Mucosa of gallbladder (tissue), 1 donor: ENCODE data around the gene RUNX2. TPM values are rescaled to one million over a fixed set of nuclear protein-coding genes. Genes with fewer than 3 reads are reported as not detected.
A peak's percentile ranks its signal among the peaks of the same experiment; 100 is the strongest.

Source experiments
- DNase-seq: peaks from one replicate; pipeline ENCODE4 v3.0.0-alpha.2; 2020; ENCODE audit warnings: low spot score
- total RNA-seq: library from RNA; stranded (reverse); gene quantifications from one replicate; pipeline ENCODE4 v1.2.1, GENCODE V29; 2021
- donor health status: DM: no; HTN: no; CAD: no.

RUNX2 gene
- total RNA-seq, 1 donor from 2014 or later = 5.3 TPM

- no peak for DNase-seq
Observed at GRCh38 chr6:45432977-45433376, 104.8 kb downstream of the RUNX2 start.

DNA sequence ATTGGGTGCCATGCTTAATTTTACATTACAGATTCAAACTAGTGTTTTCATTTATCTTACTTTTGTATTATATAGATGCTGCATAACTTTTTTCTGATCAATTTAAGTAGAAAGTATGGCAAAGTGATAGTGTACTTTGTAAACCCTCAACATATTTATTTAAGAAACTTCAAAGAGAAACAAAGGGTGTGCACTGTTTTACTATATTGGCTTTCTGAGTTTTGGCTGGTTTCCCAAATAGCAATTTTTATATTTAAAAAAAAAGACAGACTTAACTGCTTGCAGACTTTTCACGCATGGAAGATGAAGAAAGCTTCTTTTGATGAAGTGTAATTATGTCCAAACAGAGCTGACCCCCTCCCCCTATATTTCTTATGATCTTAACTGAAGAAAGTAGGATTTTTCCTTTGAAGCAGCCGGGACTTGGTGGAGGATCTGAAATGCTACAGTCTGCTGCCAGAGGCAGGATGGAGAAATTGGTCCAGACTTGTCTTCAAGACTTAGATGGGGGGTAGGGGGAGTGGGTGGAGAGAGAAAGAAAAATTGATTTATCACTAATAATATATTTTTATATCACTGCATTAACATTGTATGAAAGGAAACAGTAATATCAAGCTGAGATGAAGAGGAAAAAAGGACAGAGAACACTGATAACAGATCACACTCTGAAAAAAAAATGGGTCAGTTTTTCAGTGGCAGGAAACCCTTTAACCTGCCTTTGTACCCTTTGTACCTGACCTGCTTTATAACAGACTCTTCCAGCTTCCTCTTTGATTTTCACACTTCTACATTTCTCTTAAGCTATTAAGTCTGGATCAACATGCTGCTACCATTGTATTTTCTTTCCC, 105.6 kb downstream of the RUNX2 start:
- DNase-seq = no peak

- no peak for DNase-seq
Observed at GRCh38 chr6:45434381-45434700, 106.2 kb downstream of the RUNX2 start.

GRCh38 chr6:45436544-45437438, 108.7 kb downstream of the RUNX2 start:
- DNase-seq = no peak

- no peak for DNase-seq
Observed at GRCh38 chr6:45437439-45437815, 109.3 kb downstream of the RUNX2 start.

DNA sequence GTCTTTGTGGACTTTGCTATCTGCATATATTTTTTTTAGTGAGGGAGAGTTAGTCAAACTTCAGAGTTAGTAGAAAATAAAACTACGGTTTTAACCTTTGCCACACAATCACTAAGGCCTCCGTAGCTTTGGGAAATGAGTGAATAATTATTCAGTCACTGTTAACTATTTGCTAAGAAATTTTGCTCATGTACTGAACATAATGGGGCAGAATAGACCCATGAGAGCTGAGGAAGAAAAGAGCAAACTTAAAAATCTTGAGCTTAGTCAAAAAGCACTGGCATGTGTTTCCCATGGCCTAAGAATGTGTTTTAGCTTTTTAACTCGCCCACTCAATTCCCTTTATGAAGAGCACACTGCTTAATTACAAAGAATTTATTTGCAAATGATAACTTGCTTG, 110.0 kb downstream of the RUNX2 start:
- DNase-seq = no peak

DNA sequence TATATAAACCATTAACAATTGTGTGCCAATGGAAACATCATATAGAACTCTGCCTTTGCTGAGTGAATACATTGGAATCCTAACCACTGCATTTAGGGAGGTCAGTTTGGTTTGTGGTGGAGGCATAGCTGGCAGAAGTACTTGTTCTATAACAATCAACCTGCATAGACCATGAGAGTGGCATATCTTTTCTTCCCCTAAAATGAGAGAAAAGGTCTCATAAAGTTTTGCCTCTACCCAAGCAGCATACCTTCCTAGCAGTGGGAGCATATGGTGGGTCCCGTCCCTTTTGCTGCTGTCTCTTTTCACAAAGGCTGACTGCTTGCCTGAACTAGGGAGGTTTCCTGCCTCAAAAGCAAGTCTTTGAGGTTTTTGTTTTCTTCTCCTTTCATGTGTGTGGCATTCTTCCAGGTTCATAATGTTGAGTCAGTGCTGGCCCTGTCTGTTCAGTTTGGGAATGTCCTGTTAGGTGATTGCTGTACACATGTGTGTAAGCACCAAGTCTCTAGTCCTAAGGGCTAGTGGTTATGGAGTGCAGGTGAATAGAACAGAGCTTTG, 110.8 kb downstream of the RUNX2 start:
- no peak for DNase-seq

DNA sequence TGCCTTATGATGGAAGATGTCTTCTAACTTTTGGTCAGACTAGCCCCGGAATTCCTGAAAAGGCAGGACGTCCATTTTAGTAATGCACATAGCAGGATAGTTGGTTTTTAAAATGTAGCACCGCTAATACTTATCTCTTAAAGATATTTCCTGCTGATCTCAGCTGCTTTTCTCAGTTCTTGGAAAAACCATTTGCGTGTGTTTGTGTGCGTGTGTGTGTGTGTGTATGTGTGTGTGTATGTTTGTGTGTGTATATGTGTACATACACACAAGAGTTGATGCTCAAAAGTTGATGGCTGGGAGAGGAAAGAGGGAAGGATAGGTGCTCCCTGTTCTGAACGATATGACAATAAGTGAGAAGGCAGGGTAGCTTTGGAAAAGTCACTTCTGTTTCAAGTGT, 111.3 kb downstream of the RUNX2 start:
- no peak for DNase-seq

GRCh38 chr6:45439861-45440388, 111.8 kb downstream of the RUNX2 start:
- DNase-seq = no peak

DNA sequence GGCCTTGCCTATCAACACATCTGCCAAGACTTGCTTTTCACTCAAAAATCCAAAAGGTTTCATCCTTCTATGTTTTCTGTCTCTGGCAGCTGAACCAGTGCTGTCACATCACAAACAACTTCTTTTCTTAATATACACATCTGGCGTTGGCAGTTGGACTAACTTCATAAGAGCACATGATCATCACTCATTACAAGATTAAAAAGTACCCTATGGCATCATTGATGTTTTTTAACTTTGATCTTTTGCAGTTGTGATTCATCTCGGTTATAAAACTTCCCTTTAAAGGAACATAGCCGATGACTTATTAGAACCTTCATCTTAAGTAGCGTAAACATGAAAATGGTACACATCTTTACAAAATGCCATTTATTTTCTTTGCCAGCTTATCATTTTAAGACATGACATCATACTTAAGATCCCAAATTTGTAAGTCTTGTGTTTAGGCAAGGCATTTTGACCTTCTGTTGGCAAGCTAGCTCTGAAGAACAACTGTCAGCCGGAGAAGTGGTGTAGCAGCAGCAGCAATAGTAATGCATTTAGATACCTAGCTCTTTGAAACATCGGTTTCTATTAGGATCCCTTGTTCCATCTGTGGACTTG, 113.8 kb downstream of the RUNX2 start:
- DNase-seq = no peak

GRCh38 chr6:45442716-45443115, 114.6 kb downstream of the RUNX2 start:
- DNase-seq = no peak

DNA sequence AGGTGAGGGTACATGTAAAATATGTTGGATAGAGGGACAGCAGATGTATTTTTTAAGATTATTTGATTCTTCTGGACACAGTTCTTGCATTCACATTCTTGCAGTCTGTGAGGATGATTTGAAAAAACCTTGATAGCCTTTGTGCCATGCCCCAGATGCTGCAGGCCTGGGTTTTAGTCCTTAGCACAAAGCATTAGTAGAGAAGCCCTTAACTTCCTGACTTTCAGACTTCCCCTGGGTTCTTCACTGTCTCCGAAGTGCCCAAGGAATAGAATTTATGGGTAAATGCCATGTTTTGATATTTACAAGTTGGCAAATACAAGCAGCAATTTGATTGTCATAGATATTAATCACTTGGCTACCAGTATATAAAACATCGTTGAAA, 117.2 kb downstream of the RUNX2 start:
- DNase-seq = no peak

- DNase-seq = peak; percentile 85
Observed at GRCh38 chr6:45445749-45446549, 117.8 kb downstream of the RUNX2 start.

DNA sequence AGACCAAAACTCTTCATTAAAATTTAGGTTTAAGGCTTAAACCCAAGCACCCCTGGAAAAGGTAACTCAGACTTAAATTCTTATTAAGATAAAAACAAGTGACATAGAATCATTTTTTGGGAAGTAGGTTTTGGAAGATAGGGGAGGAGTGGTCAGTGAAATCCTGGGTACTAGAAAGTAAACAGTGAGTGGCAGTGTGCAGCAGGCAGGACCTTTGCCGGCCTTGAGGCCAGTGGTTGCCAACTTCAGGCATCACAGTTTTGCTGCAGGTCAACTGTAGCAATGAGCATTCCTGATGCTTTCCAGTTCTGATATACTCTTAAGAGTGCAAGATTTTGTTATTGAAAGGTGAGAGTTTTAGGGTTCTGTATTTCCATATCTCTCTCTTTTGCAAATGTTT, 118.9 kb downstream of the RUNX2 start:
- DNase-seq = no peak

DNA sequence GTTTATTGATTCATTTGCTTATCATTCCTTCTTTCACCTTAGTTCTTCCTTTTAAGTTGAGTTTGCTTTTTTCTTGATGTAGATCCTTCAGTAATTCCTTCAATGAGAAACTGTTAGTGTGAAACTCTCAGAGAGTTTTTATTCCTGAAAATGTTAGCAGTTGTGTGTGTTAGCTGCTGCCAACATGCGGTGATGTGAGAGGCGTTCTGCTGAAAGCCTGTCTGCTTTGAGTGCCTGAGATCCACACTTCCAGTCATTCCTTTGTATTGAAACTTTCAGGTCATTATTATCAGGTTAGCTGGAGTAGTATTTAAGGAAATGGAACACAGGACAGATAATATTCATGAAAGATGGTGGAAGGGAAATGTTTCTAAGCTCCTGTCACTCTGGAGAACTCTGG, 119.6 kb downstream of the RUNX2 start:
- DNase-seq = no peak

DNA sequence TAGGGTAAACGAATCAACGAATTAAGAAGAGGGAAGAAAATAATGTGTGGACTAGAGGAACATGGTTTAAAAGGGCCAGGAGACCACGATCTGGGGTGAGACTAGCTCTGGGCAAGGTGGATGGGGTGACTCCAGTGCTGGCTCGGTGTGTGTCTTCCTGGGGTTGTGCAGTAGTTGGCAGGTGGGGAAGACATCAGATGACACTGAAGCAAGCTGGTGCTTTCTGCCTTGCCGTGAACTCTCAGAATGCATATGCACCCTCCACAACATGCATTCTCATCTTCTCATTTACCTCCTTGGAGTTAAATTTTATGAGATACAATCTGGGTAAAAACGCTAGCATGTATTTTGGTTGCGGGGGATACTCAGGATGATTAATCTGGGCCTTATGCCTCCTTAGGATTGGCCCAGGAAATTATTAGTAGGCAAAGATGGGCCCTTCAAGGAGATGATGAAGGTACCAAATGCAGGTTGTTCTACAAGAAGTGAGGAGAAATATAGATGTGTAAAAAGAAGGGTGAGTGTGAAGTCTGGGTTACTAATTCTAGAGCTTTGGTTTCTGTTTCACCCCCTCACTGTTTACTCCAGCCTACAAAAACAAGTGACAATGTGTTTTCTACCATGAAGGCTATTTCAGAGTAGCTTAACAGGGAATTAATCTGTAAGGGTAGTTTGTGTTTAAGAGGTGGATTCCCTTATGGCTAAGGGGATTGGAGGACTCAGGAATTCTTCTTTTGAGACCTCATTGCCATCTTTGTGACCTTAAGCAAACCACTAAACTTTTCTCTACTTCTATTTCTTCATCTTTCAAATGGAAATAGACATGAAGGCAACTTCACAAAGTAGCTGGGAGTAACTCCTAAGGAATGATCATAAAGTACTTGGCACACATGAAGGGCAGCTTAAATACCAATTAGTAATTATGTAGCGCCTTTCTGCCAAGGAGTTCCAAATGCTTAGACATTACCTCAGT, 120.6 kb downstream of the RUNX2 start:
- no peak for DNase-seq

- no peak for DNase-seq
Observed at GRCh38 chr6:45450132-45450531, 122.0 kb downstream of the RUNX2 start.

- DNase-seq = no peak
Observed at GRCh38 chr6:45450831-45451230, 122.7 kb downstream of the RUNX2 start.

DNA sequence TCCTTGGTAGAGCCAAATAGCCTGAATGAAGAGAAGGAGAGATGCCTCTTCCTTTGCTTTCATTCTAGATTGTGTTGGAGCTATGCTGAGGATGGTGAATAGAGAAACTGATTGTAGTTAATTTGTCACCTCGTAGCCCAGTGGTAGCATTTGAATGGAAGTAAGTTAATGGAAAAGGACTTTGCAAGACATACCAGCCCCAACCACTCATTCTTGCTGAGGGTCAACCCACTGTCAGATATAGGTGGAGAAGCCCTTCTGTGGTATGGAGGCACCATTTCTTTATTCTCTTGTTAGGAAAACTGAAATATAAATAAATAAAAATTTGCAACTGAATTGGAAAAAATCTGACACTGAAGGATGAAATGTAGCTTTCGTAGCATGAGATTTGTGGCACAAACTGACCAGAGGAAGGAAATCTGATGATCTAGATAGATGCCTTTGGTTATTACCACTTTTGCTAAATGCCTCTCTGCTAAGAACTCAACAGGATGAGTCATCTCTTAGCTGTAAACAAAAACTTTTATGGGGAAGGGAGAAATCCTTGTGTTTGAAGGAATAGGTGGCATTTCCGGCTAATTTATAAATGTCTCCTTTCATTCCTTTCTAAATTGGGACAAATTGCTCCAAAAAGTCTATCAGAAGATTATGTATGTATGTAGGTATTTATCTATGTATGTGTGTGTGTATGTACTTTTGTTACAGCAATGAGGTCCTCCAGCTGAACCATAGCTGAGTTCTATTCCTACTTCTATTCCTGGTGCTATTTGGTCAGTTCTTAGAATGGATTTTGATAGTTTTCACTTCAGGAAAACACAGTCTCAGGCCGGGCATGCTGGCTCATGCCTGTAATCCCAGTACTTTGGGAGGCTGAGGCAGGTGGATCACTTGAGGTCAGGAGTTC, 126.1 kb downstream of the RUNX2 start:
- DNase-seq = no peak
